COLO668 (cell line): ENCODE measurements around the gene PDE6A.

Experiments used
- DNase-seq: peaks from one replicate; lab custom pipeline; 2025; ENCODE audit not compliant: unreplicated experiment; lab: John Stamatoyannopoulos, UW

Gene PDE6A

DNA sequence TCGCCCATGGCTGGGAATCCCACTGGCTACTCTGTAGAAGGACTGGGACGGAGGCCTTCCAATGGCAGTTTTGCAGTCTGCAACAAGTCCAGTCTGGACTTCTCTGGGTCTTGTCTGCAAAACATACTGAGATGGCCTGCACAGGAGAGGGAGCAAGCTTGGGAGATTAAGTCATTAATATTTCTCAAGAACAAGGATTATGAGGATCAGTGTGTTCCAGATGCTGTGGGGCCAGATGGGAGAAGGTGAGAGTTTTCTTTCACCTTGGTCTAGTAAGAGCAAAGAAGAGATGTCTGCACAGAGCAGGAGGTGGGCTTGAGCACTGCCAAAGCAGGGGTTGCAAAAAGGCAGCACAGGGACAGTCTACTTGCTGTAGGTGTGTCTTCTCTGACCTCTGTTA lies at the start of gene PDE6A:
TSS of gene PDE6A (minus strand) at position 128 of the 400 bp plus-strand sequence. CDS start at position 8, 120 bp downstream.
- no peak for DNase-seq

GRCh38 chr5:149993471-149993870 lies 48.9 kb upstream of the PDE6A start:
- no peak for DNase-seq

GRCh38 chr5:149990518-149991376 lies 46.2 kb upstream of the PDE6A start:
- peak; percentile 65 for DNase-seq

DNA sequence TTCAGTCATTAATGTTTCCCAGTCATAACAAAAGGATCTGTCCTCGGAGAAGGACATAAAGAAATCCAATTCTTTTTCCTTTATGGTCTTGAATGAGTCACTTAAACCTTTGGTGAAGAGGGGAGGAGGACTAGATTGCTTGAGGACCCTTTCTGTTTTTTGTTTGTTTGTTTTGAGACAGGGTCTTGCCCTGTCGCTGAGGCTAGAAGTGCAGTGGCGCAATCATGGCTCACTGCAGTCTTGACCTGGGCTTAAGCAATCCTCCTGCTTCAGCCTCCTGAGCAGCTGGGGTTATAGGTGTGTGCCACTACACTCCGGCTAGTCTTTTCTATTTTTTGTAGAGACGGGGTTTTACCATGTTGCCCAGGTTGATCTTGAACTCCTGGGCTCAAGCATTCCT lies 43.5 kb upstream of the PDE6A start:
- DNase-seq: no peak

- DNase-seq: no peak
Measured at GRCh38 chr5:149982505-149982904, 37.9 kb upstream of the PDE6A start.

GRCh38 chr5:149981206-149981605 lies 36.6 kb upstream of the PDE6A start:
- DNase-seq: no peak

GRCh38 chr5:149979896-149980295 lies 35.3 kb upstream of the PDE6A start:
- DNase-seq: no peak

DNA sequence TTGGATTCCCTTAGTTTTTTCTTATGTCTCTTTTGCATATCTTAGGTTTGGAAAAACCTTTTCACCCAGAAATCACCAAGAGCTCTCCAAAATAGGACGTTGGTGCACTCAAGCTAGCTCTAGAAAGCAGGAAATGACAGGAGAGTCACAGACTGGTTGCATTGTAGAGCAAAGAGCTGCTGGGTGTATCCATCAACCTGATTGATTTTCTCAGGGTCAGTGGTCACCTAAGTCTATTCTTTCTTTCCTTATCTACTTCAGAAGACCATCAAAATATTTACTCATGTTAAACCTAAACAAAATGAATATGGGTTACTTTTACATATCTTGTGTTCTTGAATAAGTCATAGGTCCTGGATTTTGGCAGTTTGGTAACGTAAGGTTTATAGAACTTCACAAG lies 30.8 kb upstream of the PDE6A start:
- no peak for DNase-seq

DNA sequence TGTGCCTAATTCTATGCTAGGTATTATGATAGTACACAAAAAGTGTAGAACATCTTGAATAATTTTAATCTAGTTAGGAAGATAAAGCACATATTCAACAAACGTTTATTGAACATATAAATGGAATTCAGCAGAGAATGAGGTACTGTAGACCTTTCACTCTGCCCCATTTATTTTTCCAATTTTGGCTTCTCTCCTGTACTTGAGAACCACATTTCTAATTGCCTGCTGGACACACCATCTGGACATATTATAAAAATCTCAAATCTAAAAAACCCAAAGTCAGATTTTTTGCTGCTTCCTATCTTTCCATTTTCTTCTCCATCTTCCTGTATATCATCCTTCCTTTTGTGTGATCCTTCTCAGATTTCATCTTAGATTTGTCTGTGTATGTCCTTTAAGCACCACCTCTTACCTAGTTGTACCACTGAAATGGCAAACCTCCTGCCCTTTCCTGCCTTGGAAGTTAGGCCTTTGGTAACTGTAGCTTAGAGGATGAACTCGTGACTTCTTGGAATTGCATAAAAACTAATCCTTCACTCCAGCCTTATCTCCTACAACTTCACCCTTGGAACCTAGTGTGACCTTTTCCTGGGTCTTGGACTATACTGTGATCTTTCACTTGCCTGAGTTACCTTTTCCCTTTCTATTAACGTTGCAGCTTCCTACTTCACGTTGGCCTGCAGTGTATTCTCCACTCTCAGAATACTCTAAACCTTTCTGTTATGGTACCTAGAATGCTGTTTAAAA lies 24.8 kb upstream of the PDE6A start:
- DNase-seq: no peak

GRCh38 chr5:149966946-149967345 lies 22.4 kb upstream of the PDE6A start:
- no peak for DNase-seq

DNA sequence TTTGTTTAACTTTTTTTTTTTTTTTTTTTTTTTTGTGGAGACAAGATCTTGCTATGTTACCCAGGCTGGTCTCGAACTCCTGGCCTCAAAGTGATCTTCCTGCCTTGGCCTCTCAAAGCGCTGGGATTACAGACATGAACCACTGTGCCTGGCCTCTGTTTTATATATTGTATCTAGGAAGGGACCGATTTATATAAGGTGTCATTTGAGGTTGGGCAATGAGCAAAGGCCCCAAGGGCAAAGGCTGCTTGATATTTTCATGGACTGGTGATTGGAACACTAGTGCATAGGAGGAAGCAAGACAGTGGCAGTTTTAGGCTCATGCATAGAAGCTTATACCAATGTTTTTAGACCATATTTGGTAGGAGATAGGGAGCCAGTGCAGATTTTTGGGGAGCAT lies 19.1 kb upstream of the PDE6A start:
- no peak for DNase-seq

- DNase-seq: no peak
Measured at GRCh38 chr5:149962601-149963300, 18.2 kb upstream of the PDE6A start.

DNA sequence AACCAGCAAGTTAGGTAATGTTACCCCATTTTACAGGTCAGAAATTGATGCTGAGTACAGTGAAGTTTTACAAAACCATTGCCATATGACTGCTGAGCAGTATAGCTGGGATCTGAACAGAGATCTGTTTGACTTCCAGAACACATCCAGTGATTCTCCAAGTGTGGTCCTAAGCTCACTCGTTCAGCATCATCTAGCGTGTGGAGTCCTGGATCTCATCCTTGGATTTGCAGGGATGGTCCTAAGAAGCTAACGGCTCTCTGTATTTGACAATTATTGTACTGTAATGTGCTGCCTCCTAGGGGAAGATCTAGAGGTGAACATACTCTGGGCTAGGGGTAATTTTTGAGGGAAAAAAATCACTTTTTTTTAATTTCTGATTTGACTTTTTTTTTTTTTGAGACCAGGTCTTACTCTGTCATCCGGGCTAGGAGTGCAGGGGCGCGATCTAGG lies 17.4 kb upstream of the PDE6A start:
- no peak for DNase-seq

DNA sequence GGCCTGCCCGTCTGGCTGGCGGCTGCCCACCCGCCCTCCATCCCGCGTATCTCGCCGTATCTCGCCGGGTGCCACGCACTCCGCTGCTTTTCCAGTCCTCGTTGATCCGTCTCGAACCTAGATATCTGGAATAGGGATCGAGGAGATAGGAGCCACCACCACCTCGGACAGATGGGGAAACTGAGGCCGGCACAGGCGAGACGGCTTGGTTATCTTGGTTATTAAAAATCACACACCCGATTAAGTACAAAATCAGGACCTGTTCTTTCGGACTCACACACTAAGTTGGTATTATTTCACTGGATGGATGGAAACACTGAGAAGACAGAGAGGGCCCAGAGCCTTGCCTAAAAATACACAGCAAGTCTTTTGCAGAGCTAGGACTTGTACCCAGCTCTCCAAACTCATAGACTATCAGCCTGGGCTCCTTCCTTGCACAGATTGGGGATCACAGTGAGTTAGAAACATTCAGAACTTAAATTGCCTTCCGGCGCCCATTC lies 16.6 kb upstream of the PDE6A start:
- DNase-seq: peak; percentile 30

DNA sequence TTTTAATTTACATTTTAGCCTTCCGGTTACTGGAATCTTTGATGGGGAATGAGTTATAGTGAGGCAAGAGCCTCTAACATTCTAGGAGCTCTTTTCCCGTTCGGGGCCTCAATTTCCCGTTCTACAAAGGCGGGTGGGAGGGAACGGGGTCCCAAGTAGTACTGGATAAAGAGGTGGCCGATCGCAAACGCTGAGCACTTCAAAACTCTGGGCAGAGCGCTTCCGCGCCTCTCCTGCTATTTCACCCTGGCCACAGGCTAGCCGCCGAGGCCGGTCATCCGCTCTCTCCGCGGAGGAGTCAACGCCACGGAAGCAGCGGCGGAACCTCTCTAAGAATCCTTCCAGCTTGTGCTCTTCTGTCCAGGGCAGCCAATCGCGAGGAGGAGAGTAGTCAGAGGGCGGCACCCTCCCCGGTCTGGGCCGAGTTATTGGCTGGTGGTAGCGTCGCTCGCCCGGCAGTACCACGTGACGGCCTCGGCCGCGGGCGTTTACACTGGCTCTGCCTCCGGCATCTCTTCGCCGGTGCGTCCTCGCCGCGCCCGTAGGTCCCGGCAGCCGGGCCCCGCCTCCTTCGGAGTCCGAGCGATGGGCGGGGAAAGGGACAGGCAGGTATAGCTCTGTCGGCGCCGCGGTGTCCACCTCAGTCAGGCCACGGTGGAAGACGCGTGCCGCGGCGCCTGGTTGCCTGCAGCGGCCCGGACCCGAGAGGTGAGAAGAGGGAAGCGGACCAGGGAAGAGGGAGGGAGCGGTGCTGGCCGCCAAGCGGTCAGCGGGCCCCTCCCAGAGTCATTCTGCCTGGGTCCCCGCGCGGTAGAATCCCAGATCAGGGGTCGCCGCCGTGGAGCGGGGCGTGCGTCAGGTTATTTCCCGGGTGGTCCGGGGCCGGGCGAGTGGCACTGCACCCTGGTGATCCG lies 15.9 kb upstream of the PDE6A start, which contains the start of gene SLC26A2:
TSS of gene SLC26A2 (plus strand) at position 487 of the 914 bp plus-strand sequence. CDS start 16,895 bp downstream, outside the sequence.
- DNase-seq: peak; percentile 95

- peak; percentile 4 for DNase-seq
Measured at GRCh38 chr5:149959406-149960236, 15.0 kb upstream of the PDE6A start.

DNA sequence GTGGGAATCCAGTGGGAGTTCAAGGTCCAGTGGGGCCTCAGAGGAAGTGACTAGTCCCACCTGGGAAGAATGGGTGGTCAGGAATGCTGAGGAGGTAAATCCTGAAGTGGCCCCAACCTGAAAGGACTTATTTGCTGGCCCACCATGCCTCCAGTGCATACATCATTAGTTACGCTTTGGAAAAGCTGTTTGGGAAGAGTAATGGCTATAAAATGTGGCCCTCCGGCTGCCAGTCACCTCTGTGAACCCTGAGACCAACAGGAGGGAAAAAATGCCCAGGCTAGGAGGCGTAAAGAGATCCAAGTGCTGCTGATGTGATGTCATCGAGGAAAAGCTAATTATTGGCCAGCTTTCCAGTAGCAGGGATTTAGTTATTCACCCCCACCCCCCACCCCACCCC lies 13.3 kb upstream of the PDE6A start:
- DNase-seq: no peak

DNA sequence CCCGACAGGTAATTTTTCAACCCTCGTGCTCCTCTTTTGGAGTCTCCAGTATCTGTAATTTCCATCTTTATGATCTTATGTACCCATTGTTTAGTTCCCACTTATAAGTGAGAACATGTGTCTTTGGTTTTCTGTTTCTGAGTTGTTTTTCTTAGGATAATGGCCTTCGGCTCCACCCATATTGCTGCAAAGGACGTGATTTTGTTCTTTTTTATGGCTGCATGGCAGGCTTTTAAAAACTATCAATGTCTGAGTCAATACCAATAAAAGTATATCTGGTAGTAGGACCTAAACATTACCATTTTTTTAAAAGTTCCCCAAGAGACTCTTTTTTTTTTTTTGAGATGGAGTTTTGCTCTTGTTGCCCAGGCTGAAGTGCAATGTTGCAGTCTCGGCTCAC lies 12.1 kb upstream of the PDE6A start:
- DNase-seq: no peak

- no peak for DNase-seq
Measured at GRCh38 chr5:149954798-149955197, 10.2 kb upstream of the PDE6A start.
